ENCODE results near the gene SCEL.

- TF ChIP-seq EZH2 (IDR thresholded peaks at IDR 0.05) (no peak), POLR2AphosphoS5 (IDR thresholded peaks at IDR 0.05; ENCODE audit: borderline replicate concordance, low read depth, low read length) (no peak)
These were observed 852 bp downstream of the SCEL start for GRCh38 chr13:77536358-77536757.

All from SK-N-MC (cell line).